T47D (cell line): Measurements from ENCODE around the gene BCAS3.

Experiments
- DNase-seq, 2 experiments: peaks; one replicate each; pipeline versions ENCODE4 v3.0.0 to v3.0.0-alpha.2; 2011 to 2012; ENCODE audit warnings: low read depth in 1 of 2, low spot score in 1 of 2
- JUND ChIP-seq: IDR thresholded peaks from 2 replicates; pipeline ENCODE4 v1.6.1; 2012; ENCODE audit warnings: low read depth
- in situ Hi-C: cut with HindIII; loops from 2 replicates; pipeline ENCODE4 v1.10.0; 2016; ENCODE audit warnings: low sequenced_read_pairs, low pct_unique_long_range_greater_than_20kb

BCAS3 gene

DNA sequence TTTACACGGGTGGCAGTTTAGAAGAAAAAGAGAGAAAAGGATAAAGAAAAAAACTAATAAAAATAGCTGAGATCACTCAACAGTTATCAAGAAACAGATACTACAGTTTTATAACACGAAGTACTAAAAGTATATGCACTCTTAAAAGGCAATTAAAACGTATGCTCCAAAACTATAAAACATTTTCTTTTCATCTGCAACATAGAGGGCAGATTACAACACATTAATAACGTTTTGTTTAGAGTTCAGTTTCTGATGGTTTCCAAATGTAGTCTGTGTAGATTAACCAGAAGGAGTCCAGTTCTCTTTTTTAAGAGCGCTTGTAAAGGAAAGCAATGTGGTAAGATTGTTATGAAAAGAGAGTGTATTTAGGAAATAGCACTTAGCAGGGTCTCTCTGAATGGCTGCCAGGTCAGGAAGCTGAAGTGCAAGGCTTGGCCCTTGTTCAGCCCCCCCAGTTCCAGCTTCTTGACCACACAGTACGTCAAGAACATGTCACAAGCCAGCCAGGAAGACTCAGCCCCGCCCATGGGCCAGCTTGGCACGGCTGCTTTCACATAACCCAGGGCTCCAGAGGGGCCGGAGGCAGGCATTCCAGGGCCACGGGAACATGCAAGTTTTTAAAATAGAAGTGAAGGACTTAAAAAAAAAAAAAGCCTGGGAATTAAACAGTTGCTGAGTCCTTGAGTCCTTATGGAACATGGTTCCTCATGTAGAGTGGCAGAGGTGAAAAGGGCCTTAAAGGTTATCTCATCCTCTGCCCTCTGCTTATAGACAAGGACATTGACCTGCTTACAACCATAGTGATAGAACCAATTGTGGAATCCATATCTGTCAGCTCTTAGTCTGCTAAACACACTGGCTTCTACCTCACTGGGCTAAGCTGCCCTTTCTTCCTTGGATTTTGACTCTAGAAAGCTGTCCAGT, 574.6 kb downstream of the BCAS3 start:
- DNase-seq, result no peak
- in situ Hi-C loops, result no loop called here
- no peak for TF ChIP-seq JUND

DNA sequence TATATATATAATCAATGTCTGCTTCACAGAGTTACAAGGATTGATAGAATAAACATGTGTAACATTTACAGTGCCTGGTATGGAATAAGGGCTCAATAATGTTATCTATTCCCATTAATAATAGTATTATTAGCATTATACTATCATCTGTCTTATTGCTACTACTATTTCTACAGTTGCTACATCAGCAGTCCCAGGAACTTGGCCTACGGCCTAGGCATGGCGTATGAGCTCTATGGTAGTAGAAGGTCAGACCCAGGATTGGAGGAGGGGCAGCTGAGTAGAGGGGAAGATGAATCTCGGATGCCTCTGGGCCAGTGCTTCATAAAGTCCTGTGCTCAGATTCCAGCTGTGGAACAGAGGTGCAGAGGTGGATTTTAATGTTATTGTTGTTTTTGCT, 575.7 kb downstream of the BCAS3 start:
- no peak for TF ChIP-seq JUND
- in situ Hi-C loops, result no loop called here
- no peak for DNase-seq

DNA sequence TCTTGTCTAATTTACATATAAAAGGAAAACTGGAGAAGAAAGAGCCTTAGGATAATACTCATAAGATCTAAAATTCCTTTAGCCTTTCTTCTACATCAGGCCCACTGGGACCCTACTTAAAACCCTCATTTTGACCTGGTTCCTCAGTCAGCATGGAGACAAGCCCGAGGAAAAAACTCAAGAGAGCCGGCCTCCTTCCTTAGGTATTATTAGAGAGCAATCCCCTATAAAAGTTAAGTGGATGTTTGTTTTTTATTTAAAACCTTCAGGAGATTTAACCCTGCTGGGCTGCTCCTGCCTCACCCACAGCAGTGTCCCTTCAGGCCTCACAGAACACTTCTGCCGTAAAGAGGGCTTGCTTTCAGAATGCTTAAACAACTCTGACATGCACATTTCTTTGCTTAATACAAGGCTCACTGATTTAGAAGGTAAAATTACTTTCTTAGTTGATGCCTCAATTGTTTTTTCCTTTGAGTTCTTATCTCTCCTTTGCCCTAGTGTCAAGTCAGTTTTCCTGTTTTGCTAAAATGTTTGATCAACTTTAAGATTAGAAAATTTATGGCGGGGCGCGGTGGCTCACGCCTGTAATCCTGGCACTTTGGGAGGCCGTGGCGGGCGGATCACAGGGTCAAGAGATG, 576.4 kb downstream of the BCAS3 start:
- in situ Hi-C loops, result no loop called here
- DNase-seq, result no peak
- TF ChIP-seq JUND, result no peak

DNA sequence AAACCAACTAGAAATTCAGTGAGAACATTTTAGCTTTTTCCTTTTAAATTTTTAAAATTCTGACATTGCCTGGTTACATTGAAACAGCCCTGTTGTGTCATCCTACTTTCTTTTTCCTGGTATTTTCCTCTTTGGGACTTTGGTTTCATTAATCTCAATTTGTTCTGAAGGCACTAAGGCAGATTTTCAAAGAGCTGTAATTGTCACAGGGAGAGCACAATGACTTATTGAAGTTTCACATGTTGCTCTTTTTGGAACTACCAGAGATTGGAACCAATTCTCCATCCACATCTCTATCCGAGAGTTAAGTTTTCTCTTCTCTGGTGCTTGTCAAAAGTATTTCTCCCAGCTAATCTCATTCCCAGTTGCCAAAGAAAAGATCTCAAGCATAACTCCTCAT, 577.3 kb downstream of the BCAS3 start:
- no peak for DNase-seq
- TF ChIP-seq JUND, result no peak
- in situ Hi-C loops, result no loop called here

DNA sequence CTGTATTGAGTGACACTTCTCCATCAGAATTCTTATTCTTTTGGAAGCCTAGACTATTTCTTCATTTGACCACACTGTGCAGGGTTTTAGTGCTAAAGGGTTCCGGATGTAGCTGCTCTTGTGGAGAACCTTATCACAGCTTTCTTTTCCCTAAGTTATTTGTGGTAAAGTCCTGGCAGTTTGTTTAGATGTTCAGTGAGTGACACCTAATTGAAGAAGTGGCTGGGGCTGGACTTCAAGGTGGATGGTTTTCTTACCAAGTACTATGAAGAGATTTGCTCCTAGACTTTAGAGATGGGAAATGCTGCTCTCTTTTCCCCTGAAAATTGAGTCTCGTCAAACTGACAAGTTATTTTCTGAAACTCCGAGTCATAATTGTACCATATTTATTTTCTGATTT, 578.0 kb downstream of the BCAS3 start:
- no peak for DNase-seq
- TF ChIP-seq JUND, result no peak
- in situ Hi-C loops, result no loop called here

DNA sequence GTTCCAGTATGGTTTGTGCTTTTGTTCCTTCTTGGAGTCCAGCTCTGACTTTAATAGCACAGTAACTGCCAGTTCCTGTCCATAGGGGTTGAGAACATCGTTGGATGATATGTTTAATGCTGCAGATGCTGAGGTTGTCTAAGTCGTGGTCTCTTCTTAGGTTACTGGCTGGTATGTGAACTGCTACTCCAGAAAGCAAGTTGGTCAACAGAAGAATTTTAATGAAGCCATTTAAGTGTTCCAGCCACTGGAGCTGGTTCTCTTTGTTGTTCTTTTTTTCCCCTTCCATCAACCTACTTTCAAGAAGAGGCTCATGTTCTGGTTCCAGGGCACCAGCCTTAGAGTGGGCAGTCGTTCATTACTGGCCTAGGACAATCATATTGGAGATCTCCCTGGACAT, 581.7 kb downstream of the BCAS3 start:
- in situ Hi-C loops, result no loop called here
- DNase-seq, result no peak
- no peak for TF ChIP-seq JUND

DNA sequence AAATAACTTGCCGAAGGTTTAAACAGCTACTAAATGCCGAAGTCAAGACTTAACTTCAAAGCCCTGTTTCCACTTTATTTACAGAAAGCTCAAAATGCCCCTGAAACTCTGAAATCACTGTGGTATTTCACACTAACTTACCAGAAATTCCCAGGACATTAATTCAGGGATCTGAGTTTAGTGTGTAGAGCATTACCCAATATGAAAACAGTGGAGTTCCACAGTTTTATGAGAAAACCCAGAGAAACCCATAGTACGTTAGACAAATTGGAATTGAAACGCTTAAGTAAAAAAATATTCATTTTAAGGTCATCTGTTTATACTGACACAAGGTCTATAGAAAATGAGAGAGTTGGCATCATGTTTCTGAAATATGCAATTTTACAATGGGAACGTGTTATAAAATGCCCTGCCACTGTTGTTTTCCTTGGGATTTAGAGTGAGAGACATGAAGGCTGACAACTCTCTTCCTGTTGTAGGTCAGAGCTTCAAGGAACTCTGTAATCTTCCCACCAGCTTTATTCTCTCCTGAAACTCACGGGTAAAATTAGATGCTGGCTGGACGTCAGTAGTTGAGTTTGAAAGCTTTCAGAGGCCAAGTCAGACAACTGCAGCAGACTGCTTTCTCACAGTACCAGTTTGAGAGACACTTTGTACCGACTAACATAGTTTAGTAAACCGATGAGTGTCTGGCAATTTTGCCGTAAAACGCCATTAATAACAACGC, 582.6 kb downstream of the BCAS3 start:
- no peak for DNase-seq
- in situ Hi-C loops, result no loop called here
- no peak for TF ChIP-seq JUND

DNA sequence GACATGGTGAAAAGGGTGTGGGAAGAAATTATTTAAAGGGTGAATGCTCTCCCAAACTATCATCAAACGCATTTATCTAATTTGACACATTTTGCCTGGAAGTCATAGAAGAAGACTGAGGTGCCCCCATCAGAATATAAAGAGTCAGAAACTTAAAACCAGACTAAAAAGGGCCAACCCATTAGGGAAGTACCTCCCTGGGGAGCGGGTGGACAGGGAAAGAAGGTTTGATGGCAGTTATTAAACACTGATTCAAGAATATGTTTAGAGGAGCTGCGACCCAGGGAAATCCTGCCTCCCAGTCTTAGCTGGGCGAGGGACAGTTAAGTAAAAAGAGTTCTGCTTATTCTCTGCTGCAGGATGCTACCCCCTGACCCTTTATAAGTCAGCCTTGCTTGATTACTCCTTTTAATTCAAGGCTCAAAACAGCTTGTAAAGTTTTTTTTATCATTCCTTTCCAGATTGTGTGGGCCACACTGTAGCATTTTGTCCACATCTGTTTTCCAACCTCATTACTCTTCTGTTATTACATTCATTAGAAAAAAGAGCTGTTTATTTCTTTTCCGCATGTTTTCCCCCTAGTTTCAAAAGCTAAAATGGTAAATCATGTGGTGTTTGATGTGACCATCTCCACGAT, 583.5 kb downstream of the BCAS3 start:
- DNase-seq, result no peak
- TF ChIP-seq JUND, result no peak
- in situ Hi-C loops, result no loop called here

DNA sequence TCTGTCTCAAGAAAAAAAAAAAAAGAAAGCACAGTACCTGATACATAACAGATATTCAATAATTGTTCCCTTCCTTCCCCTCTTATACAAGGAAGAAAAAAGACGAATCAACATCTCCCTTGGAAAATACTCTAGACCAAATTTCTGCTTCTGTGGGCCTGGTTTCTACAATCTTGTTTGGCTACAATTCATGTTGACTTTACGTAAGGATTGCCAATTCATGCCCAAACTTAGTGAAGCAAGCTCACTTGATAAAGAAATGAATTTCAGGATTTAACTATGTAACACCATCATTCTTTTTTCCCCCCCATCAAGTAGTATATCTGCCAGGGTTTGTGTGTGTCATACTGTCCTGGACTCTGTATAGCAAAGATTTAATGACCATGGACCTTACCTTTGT, 587.7 kb downstream of the BCAS3 start:
- no peak for TF ChIP-seq JUND
- no peak for DNase-seq
- in situ Hi-C loops, result no loop called here

DNA sequence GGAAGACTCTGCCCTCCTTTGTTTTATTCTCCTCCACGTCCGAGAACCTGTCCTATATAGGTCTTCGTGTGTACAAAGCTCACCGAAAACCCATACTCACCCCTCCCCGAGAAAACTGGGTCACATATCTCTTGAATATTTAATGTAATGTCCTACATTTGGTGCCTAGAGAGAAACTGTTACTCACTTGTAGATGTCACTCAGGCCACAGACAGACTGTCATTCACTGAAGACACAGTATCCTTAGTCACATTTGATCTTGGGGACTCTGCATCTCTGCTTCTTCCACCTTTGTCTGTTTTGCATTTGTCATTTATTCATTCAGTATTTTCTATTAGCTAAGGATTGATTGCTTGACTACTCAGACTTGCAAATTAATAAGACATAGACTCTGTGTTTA, 590.2 kb downstream of the BCAS3 start:
- no peak for TF ChIP-seq JUND
- DNase-seq, result no peak
- in situ Hi-C loops, result no loop called here

DNA sequence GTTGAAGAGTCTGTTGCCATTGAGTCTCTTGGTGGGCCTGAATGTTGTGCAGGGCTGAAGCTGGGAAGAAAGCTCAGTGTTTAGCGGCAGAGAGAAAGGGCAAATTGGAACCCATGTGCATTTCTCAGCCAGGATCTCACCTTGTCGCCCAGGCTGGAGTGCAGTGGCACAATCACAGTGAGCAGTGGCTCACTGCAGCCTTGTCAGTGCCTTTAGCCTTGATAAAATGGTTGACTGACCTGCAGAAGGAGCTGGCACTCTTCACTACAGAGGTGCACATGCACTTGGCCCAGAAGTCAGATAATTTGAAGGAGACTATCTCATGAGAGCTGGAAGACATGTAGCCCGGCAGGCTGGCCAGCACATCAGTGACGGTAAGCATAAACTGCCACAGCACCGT, 597.7 kb downstream of the BCAS3 start:
- no peak for DNase-seq
- in situ Hi-C loops, result no loop called here
- TF ChIP-seq JUND, result no peak

DNA sequence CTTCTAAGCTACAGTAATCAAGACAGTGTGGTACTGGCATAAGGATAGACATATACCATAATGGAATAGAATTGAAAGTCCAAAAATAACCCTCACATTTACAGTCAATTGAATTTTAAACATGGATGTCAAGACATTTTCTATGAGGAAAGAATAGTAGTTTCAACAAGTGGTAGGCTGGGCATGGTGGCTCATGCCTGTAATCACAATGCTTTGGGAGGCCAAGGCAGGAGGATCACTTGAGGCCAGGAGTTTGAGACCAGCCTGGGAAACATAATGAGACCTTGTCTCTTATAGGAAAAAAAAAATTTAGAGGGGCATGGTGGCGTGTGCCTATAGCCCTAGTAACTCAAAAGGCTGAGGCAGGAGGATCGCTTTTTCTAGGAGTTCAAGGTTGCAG, 599.2 kb downstream of the BCAS3 start:
- no peak for TF ChIP-seq JUND
- DNase-seq, result no peak
- in situ Hi-C loops, result no loop called here

DNA sequence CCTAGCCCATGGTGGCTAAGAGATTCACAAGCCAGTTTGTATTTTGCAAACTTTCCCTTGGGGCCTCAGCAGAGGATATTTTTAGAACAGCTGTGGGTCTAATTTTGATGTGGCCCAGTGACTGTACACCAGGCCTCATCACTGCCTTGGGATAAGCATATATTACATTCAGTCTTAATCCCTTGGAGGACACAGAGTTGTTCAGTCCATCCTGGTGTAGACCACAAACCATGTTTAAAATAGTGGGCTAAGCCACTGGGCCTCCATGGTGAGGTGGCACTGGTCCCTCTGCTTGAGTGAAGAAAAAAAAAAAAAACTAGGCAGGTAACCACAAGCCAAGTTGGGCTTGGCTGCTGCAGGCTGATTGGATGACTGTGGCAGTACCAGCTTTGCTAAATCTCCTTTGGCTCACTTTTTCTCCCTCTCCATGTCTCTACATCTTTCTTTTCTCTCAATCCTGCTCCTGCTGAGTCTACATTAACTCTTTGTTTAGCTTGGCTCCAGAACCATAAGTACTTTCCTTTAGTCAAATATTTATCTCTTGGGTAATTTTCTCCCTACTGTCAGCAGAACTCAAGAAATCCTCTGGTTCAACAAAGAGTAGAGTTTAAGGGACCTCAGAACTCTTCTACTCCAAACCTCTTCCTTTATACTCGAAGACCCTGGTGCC, 602.0 kb downstream of the BCAS3 start:
- peak in 1 of 2 experiments; percentile 77 for DNase-seq
- in situ Hi-C loops, result no loop called here
- no peak for TF ChIP-seq JUND
